ENCODE measurements around the gene ARHGAP22.

The ARHGAP22 gene

GRCh38 chr10:48598243-48598935 is 6.5 kb downstream of the ARHGAP22 start:
- peaks cover 20% of the 10 kb centered on the region for H3K79me1 ChIP-seq (replicated peaks; ENCODE audit: low read length, poor library complexity, severe bottlenecking)
- H3K18ac ChIP-seq (ENCODE audit: low read depth in 1 of 2, low read length in 2 of 2), result peak overlapping the region in 1 of 2 experiments; percentile 6
- H2BK15ac ChIP-seq (ENCODE audit: low read depth, poor library complexity, severe bottlenecking), result no peak overlapping the region
- H3K4me3 ChIP-seq (ENCODE audit: insufficient read depth in 1 of 2, low read depth in 1 of 2, low read length in 2 of 2), result no peak overlapping the region
- peaks cover 14% of the 10 kb centered on the region for H3K4me1 ChIP-seq (ENCODE audit: control insufficient read depth, insufficient read depth, low read depth, low read length)
- no peak overlapping the region for H4K91ac ChIP-seq (ENCODE audit: low read length)
- no peaks in the 10 kb centered on the region for H3K9me3 ChIP-seq (ENCODE audit: control insufficient read depth, low read length)
- H2AK5ac ChIP-seq (ENCODE audit: low read length, severe bottlenecking), result no peak overlapping the region
- H3K27ac ChIP-seq (ENCODE audit: low read length, poor library complexity, severe bottlenecking), result no peak overlapping the region
- 96% methylated on average over 6 of the region's 7 CpGs for WGBS
- H4K8ac ChIP-seq (ENCODE audit: low read length), result no peak overlapping the region
- no peaks in the 10 kb centered on the region for H3K27me3 ChIP-seq (ENCODE audit: control insufficient read depth in 1 of 2, insufficient read depth in 1 of 2, low read length in 2 of 2)
- DNase-seq, result no peak
- H3K4ac ChIP-seq (ENCODE audit: low read depth in 1 of 2, low read length in 2 of 2), result peak overlapping the region in 1 of 2 experiments; percentile 15
- no peak overlapping the region for H2BK12ac ChIP-seq (ENCODE audit: low read length in 2 of 2)
- no peak overlapping the region for H3K23ac ChIP-seq (ENCODE audit: low read length in 2 of 2)
- H2BK5ac ChIP-seq (ENCODE audit: low read depth, low read length, poor library complexity, severe bottlenecking), result no peak overlapping the region
- no peak overlapping the region for H3K9ac ChIP-seq (ENCODE audit: low read length)
- H2AFZ ChIP-seq (ENCODE audit: low read depth, low read length), result no peak overlapping the region
- no peak overlapping the region for H3K4me2 ChIP-seq (ENCODE audit: low read length, poor library complexity, severe bottlenecking)
- H2BK120ac ChIP-seq (ENCODE audit: low read depth, low read length), result no peak overlapping the region
- H3K36me3 ChIP-seq (ENCODE audit: control insufficient read depth in 1 of 2, insufficient read depth in 2 of 2, low read depth in 1 of 2, low read length in 2 of 2), result peaks cover 3 to 58% of the 10 kb centered on the region in 2 experiments
- peak overlapping the region in 1 of 2 experiments; percentile 78 for H3K14ac ChIP-seq (ENCODE audit: low read length in 2 of 2)

GRCh38 chr10:48595539-48595932 is 9.3 kb downstream of the ARHGAP22 start:
- Histone ChIP-seq H4K91ac (ENCODE audit: low read length) (no peak overlapping the region), H3K27me3 (ENCODE audit: control insufficient read depth in 1 of 2, insufficient read depth in 1 of 2, low read length in 2 of 2) (no peaks in the 10 kb centered on the region), H3K18ac (ENCODE audit: low read depth in 1 of 2, low read length in 2 of 2) (no peak overlapping the region), H3K27ac (ENCODE audit: low read length, poor library complexity, severe bottlenecking) (no peak overlapping the region), H3K23ac (ENCODE audit: low read length in 2 of 2) (no peak overlapping the region), H3K79me1 (replicated peaks; ENCODE audit: low read length, poor library complexity, severe bottlenecking) (peaks cover 22% of the 10 kb centered on the region), H2BK120ac (ENCODE audit: low read depth, low read length) (no peak overlapping the region), H4K8ac (ENCODE audit: low read length) (no peak overlapping the region), H2BK15ac (ENCODE audit: low read depth, poor library complexity, severe bottlenecking) (no peak overlapping the region), H3K4me1 (ENCODE audit: control insufficient read depth, insufficient read depth, low read depth, low read length) (peaks cover 12% of the 10 kb centered on the region), H3K36me3 (ENCODE audit: control insufficient read depth in 1 of 2, insufficient read depth in 2 of 2, low read depth in 1 of 2, low read length in 2 of 2) (peaks cover 3 to 62% of the 10 kb centered on the region in 2 experiments), H3K9me3 (ENCODE audit: control insufficient read depth, low read length) (no peaks in the 10 kb centered on the region), H2AK5ac (ENCODE audit: low read length, severe bottlenecking) (no peak overlapping the region), H3K14ac (ENCODE audit: low read length in 2 of 2) (no peak overlapping the region), H3K4ac (ENCODE audit: low read depth in 1 of 2, low read length in 2 of 2) (no peak overlapping the region), H3K9ac (ENCODE audit: low read length) (peak overlapping the region; percentile 38), H3K4me2 (ENCODE audit: low read length, poor library complexity, severe bottlenecking) (no peak overlapping the region), H3K4me3 (ENCODE audit: insufficient read depth in 1 of 2, low read depth in 1 of 2, low read length in 2 of 2) (no peak overlapping the region), H2AFZ (ENCODE audit: low read depth, low read length) (no peak overlapping the region), H2BK5ac (ENCODE audit: low read depth, low read length, poor library complexity, severe bottlenecking) (no peak overlapping the region), H2BK12ac (ENCODE audit: low read length in 2 of 2) (no peak overlapping the region)
- 100% methylated on average over 3 of the region's 3 CpGs for WGBS
- DNase-seq, result no peak

DNA sequence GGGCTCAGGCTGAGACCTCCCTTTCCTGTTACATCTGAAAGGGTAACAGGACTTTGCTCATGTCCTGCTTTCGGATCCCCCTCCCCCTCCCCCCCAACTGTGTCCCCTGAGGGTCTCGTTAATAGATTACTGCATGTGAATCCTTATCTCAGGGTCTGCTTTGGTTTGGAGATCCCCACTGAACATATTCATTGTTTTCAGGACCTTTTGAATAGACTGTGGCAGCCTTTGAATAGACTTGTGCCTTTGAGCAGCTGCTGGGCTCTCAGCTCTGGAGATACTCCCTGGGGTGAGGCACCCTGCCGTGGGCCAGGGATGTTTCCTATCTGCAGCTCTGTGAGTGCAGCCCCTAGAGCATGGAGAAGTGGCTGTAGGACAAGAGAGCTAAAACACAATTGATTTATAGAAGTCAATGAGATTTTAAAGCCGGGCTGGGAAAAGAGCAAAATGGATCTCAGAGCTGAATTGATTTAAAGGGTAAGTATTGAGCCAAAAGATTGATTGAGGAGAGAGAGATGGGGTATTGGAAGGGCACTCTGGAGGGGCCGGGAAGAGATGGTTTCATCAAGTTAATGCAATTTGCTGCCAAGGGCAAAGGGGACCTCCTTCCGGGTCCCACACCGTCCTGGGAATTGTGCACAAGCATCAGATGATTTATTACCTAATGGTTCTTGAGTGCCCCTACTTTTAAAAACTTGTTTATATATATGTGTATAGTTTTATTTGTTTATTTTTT is 9.9 kb downstream of the ARHGAP22 start:
- no peak overlapping the region for H2BK12ac ChIP-seq (ENCODE audit: low read length in 2 of 2)
- H3K4me3 ChIP-seq (ENCODE audit: insufficient read depth in 1 of 2, low read depth in 1 of 2, low read length in 2 of 2), result no peak overlapping the region
- no peak overlapping the region for H2BK5ac ChIP-seq (ENCODE audit: low read depth, low read length, poor library complexity, severe bottlenecking)
- H3K9ac ChIP-seq (ENCODE audit: low read length), result peak overlapping the region; percentile 38
- no peak overlapping the region for H2AFZ ChIP-seq (ENCODE audit: low read depth, low read length)
- 71% methylated on average over 7 of the region's 7 CpGs for WGBS
- no peak overlapping the region for H3K23ac ChIP-seq (ENCODE audit: low read length in 2 of 2)
- H3K27ac ChIP-seq (ENCODE audit: low read length, poor library complexity, severe bottlenecking), result no peak overlapping the region
- H3K27me3 ChIP-seq (ENCODE audit: control insufficient read depth in 1 of 2, insufficient read depth in 1 of 2, low read length in 2 of 2), result no peaks in the 10 kb centered on the region
- H3K9me3 ChIP-seq (ENCODE audit: control insufficient read depth, low read length), result no peaks in the 10 kb centered on the region
- no peak overlapping the region for H3K4ac ChIP-seq (ENCODE audit: low read depth in 1 of 2, low read length in 2 of 2)
- H3K4me1 ChIP-seq (ENCODE audit: control insufficient read depth, insufficient read depth, low read depth, low read length), result peaks cover 15% of the 10 kb centered on the region
- H3K14ac ChIP-seq (ENCODE audit: low read length in 2 of 2), result no peak overlapping the region
- H2BK120ac ChIP-seq (ENCODE audit: low read depth, low read length), result no peak overlapping the region
- peaks cover 24% of the 10 kb centered on the region for H3K79me1 ChIP-seq (replicated peaks; ENCODE audit: low read length, poor library complexity, severe bottlenecking)
- no peak overlapping the region for H3K4me2 ChIP-seq (ENCODE audit: low read length, poor library complexity, severe bottlenecking)
- no peak overlapping the region for H4K8ac ChIP-seq (ENCODE audit: low read length)
- no peak overlapping the region for H2AK5ac ChIP-seq (ENCODE audit: low read length, severe bottlenecking)
- H4K91ac ChIP-seq (ENCODE audit: low read length), result no peak overlapping the region
- H3K36me3 ChIP-seq (ENCODE audit: control insufficient read depth in 1 of 2, insufficient read depth in 2 of 2, low read depth in 1 of 2, low read length in 2 of 2), result peaks cover 3 to 66% of the 10 kb centered on the region in 2 experiments
- DNase-seq, result no peak
- H3K18ac ChIP-seq (ENCODE audit: low read depth in 1 of 2, low read length in 2 of 2), result no peak overlapping the region
- H2BK15ac ChIP-seq (ENCODE audit: low read depth, poor library complexity, severe bottlenecking), result no peak overlapping the region

GRCh38 chr10:48594371-48594770 is 10.5 kb downstream of the ARHGAP22 start:
- no peak overlapping the region for H3K4me3 ChIP-seq (ENCODE audit: insufficient read depth in 1 of 2, low read depth in 1 of 2, low read length in 2 of 2)

More at GRCh38 chr10:48594371-48594770, 10.5 kb downstream of the ARHGAP22 start:
- Histone ChIP-seq H3K14ac (ENCODE audit: low read length in 2 of 2) (no peak overlapping the region), H4K8ac (ENCODE audit: low read length) (no peak overlapping the region), H3K18ac (ENCODE audit: low read depth in 1 of 2, low read length in 2 of 2) (no peak overlapping the region), H2AK5ac (ENCODE audit: low read length, severe bottlenecking) (no peak overlapping the region), H3K23ac (ENCODE audit: low read length in 2 of 2) (no peak overlapping the region), H4K91ac (ENCODE audit: low read length) (no peak overlapping the region), H3K4me2 (ENCODE audit: low read length, poor library complexity, severe bottlenecking) (no peak overlapping the region), H3K27ac (ENCODE audit: low read length, poor library complexity, severe bottlenecking) (no peak overlapping the region), H3K9ac (ENCODE audit: low read length) (peak overlapping the region; percentile 38), H3K4me1 (ENCODE audit: control insufficient read depth, insufficient read depth, low read depth, low read length) (peaks cover 13% of the 10 kb centered on the region), H3K4ac (ENCODE audit: low read depth in 1 of 2, low read length in 2 of 2) (no peak overlapping the region), H2BK120ac (ENCODE audit: low read depth, low read length) (no peak overlapping the region), H3K9me3 (ENCODE audit: control insufficient read depth, low read length) (no peaks in the 10 kb centered on the region), H2BK15ac (ENCODE audit: low read depth, poor library complexity, severe bottlenecking) (no peak overlapping the region), H2BK12ac (ENCODE audit: low read length in 2 of 2) (no peak overlapping the region), H2AFZ (ENCODE audit: low read depth, low read length) (no peak overlapping the region), H3K36me3 (ENCODE audit: control insufficient read depth in 1 of 2, insufficient read depth in 2 of 2, low read depth in 1 of 2, low read length in 2 of 2) (peaks cover 3 to 63% of the 10 kb centered on the region in 2 experiments), H2BK5ac (ENCODE audit: low read depth, low read length, poor library complexity, severe bottlenecking) (no peak overlapping the region), H3K79me1 (replicated peaks; ENCODE audit: low read length, poor library complexity, severe bottlenecking) (peaks cover 20% of the 10 kb centered on the region), H3K27me3 (ENCODE audit: control insufficient read depth in 1 of 2, insufficient read depth in 1 of 2, low read length in 2 of 2) (no peaks in the 10 kb centered on the region)
- no peak for DNase-seq
- 97% methylated on average over 3 of the region's 4 CpGs for WGBS

Measured in mesenchymal stem cell (in vitro differentiated cells and primary cell).